Measurements from ENCODE around the gene ZNF284.

ZNF284 gene

DNA sequence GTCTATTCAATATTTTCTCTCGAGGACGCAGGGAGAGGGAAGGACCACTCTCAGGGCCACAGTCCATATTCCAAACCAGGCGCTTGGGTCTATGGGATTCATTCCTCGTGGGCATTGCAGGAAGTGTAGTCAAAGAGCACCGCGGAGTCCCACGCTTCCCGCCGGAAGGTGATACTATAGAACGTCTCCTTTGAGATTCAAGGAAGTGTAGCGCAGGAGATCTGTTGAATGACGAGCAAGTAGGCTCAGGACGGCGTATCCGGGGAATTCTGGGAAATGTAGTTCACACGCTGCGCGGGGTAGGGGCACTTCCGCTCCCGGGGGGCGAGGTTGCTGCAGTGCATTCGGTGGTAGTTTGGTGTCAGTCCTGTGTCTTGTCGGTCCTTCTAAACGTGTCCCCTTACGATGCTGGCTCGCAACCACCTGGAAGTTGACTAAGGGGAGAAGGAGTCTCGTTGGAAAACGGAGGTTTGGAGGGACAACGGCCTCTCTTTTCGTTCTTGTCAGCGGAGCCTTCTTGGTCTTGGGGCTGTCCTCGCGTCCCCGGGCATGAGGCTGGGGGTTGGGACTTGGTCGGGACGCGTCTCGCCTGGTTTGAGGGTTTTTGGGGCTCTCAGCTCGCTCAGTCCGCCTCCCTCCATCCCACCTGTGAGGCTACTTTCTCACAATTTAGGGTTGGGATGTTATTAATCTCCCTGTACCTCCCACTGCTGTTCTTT lies at the start of gene ZNF284:
Gene ZNF284, plus strand, starts transcription at position 336 of the 719 bp plus-strand sequence. CDS start 4,231 bp downstream, outside the sequence.
- peak; percentile 94 for DNase-seq

GRCh38 chr19:44024900-44025216 lies 47.1 kb upstream of the ZNF284 start:
- DNase-seq: no peak

DNA sequence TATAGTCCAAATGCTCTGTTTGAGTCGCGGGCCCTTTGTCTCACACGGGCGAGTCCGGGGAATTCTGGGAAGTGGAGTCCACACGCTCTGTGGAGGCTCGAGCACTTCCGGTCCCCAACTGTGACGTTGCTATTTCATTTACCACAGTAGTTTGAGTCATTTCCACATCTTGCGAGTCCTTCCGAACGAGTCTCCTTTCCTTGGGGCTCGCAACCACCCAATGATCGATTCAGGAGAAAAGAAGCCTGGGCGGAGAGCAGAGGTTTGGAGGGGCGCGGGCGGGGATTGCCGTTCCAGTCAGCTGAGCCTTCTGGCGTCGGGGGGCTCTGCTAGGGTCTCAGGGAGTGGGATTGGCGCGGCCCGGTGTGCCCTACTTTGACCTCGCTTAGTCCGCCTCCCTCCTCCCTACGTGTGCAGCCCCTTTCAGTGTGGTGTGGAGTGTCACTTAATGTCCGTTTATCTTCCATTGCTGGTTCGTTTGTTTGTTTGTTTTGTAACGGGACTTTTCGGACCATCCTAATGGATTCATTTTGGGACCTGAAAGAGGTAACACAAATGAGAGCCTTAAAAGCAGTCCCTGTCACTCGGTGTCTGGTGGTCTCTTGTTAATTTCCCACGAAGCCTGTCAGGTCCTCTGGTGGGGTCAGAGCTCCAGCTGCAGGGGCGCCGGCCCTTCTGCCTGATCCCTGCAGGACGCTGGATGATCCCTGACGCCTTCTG lies 46.6 kb upstream of the ZNF284 start, which contains the start of gene ZNF222:
Gene ZNF222, plus strand, starts transcription at position 163 of the 720 bp plus-strand sequence. Its CDS starts 58 bp downstream, at position 221.
- peak; percentile 93 for DNase-seq

DNA sequence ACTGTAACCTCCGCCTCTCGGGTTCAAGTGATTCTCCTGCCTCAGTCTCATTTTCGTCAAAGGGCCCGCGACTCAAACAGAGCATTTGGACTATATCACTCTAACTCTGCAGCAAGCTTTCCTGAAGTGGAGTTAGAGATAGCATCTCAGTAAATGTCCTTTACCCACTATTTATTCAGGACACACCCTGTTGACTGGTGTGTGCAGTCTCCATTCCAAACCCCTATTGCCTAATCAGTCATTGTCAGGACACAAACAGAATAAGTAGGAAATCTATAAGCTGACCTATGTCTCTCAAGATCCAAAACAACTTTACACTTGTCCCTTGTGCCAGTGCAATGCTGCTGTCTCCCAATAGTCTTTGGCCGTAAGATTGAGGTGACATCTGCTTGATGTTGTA lies 45.3 kb upstream of the ZNF284 start:
- peak; percentile 31 for DNase-seq

GRCh38 chr19:44032001-44032610 lies 39.9 kb upstream of the ZNF284 start:
- no peak for DNase-seq

DNA sequence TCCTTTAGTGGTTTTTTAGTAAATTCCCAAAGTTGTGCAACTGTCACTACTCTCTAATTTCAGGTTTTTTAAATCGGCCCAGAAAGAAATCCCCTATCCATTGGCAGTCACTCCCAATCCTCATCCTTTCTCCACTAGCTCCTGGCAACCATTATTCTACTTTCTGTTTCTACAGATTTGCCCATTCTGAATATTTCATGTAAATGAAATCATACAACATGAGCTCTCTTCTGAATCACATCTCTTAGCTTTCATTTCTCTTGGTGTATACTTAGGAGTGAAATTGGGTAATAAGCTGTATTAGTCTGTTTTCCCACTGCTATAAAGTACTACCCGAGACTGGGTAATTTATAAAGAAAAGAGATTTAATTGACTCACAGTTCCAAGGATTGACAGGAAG lies 29.8 kb upstream of the ZNF284 start:
- DNase-seq: no peak

DNA sequence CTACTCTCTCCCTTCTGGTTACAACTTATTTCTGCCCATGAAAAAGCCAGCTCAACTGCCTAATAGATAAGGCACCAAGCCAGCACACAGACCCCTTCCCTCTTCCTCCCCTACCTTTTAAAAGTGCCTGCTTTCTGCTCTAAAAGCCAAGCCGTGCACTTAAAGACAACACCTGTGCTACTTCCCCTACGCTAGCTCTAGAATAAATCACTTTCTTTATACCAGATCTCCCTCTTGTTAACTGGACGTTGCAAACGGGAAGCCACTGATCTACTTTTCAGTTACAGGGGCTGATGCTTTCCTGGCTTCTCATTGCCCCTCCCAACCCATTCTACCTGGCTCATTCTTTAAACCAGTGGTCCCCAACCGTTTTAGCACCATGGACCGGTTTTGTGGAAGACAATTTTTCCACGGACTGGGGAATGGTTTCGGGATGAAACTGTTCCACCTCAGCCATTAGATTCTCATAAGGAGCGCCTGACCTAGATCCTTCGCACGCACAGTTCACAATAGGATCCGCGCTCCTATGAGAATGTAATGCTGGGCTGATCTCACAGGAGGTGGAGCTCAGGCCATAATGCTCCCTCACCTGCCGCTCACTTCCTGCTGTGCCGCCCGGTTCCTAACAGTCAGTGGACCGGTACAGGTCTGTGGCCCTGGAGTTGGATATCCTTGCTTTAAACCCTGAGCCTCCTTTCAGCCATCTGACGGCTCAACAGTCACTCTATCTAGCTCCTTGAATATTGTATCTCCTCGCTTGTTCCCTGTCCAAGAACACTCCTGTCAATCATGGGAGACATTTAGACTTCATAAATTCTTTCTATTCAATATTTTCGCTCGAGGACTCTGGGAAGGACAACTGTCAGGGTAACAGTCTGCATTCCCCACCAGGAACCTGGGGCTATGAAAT lies 21.0 kb upstream of the ZNF284 start:
- no peak for DNase-seq

- peak; percentile 96 for DNase-seq
These were observed 20.1 kb upstream of the ZNF284 start, which contains the start of gene ZNF223 for GRCh38 chr19:44051650-44052402. TSS of gene ZNF223 (plus strand) at chr19:44052036. CDS start at chr19:44055177, 3,141 bp downstream.

DNA sequence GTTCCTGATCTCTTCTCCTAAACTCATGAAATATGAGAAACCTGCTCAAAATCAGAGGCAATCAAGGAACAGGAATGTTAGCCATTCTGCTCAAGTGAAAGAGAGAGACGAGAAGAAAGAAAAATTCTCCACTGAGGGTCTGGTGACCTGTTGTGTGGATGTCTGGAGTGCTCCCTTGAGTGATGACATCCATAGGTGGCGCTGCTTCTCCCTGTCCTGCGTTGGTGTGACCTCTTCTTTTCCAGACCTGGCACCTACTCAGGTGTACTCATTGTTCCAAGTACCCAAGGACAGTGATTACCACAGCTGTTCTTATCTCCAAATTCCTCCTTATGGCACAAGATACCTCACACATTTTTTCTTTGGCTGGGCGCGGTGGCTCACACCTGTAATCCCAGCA lies 16.1 kb upstream of the ZNF284 start:
- no peak for DNase-seq

DNA sequence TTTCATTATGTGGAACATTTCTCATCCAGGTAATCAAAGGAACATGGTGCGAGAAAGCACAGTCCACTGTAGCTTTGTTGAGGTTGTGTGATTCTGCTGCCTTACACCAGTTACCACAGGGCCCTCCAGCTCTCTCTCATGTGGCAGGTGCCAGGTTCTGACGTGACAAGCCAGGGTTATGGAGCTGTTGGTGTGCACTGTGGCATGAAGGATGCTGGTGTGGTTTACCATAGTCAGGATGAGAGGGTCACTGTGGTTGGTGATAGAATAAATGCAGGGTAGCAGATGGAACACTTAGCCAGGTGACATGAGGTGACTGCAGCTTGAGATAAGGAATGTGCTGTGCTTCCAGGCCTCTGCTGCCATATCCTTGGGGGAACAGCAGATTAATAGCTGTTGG lies 12.7 kb upstream of the ZNF284 start:
- DNase-seq: no peak

- DNase-seq: no peak
These were observed 10.9 kb upstream of the ZNF284 start for GRCh38 chr19:44061038-44061437.

DNA sequence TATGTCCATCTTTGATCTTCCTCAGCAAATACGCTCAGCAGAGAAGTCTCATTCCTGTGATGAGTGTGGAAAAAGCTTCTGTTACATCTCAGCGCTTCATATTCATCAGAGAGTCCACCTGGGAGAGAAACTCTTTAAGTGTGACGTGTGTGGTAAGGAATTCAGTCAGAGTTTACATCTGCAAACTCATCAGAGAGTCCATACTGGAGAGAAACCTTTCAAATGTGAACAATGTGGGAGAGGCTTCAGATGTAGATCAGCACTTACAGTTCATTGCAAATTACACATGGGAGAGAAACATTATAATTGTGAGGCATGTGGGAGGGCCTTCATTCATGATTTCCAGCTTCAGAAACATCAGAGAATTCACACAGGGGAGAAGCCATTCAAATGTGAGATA lies 5.7 kb upstream of the ZNF284 start:
- DNase-seq: no peak

- DNase-seq: no peak
These were observed 2.5 kb upstream of the ZNF284 start for GRCh38 chr19:44069415-44069814.

GRCh38 chr19:44072543-44073401 lies 813 bp downstream of the ZNF284 start:
- DNase-seq: no peak

DNA sequence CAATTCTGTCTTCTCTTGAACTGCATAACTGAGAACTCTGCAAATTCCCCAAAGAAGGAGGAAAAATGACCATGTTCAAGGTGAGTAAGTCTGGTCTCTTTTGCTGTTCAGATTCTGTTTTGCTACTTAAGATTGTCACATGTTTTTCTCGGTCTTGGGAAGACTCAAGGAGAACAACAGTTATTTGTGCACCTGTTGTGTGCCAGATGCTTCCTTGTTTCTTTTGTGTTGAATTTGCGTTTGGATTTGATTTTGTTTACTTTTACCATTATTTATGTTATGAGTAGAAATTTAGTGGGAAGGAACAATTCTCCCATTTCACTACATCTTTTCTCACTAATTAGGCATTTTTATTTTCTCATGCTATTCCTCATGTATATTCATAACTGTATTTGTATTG lies 4.4 kb downstream of the ZNF284 start:
- no peak for DNase-seq

DNA sequence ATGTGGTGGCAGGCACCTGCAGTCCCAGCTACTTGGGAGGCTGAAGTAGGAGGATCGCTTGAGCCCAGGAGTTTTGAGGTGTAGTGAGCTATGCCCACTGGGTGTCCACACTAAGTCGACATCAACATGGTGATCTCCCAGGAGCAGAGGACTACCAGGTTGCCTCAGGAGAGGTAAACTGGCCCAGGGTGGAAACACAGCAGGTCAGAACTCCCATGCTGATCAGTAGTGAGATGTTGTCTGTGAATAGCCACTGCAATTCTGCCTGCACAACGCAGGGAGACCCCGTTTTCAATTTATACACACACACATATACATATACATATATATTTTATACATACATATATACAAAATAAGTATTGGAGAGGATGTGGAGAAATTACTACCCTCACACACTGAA lies 20.1 kb downstream of the ZNF284 start:
- DNase-seq: no peak

GRCh38 chr19:44093931-44094765 lies 22.2 kb downstream of the ZNF284 start, which contains the start of gene ZNF224:
TSS of gene ZNF224 (plus strand) at chr19:44094361. CDS start at chr19:44097874, 3,513 bp downstream.
- DNase-seq: peak; percentile 95

GRCh38 chr19:44107751-44108150 lies 35.8 kb downstream of the ZNF284 start:
- no peak for DNase-seq

DNA sequence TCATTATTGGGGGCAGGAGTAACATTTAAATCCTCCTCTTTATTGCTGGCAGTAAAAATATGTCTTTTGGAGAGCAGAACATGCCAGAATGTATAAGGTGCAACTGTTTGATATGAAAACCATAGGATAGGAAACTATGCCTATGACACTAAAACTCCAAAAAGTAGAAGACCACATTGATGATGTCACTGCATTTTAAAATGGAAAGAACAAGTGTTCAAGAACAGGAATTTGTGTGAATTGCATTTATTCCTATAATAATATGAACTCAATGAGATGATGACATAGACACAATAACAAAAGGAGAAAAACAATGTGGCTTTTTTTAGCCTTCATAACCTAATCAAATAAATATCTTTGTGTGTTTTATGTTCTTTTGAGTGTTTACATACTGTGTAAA lies 37.5 kb downstream of the ZNF284 start:
- no peak for DNase-seq

- peak; percentile 93 for DNase-seq
These were observed 40.0 kb downstream of the ZNF284 start for GRCh38 chr19:44111910-44112463.
